ENCODE measurements around the gene PCBP2.

Gene PCBP2

GRCh38 chr12:53464685-53465418 is 12.9 kb downstream of the PCBP2 start:
- no peak for TF ChIP-seq ZFP30 (CRISPR knock-in tag; IDR thresholded peaks at IDR 0.05)
- no peak for TF ChIP-seq RARB (CRISPR knock-in tag; IDR thresholded peaks at IDR 0.05)
- peak; percentile 10; the same call in 2 of the 3 replicates for ATAC-seq

- TF ChIP-seq POU6F1 (CRISPR knock-in tag; IDR thresholded peaks at IDR 0.05; ENCODE audit: borderline replicate concordance, low read depth) (no peak), ZC3H10 (CRISPR knock-in tag; IDR thresholded peaks at IDR 0.05) (no peak), TCF4 (CRISPR knock-in tag; IDR thresholded peaks at IDR 0.05; ENCODE audit: borderline replicate concordance) (no peak), ZNF8 (CRISPR knock-in tag; IDR thresholded peaks at IDR 0.05) (no peak), BACH2 (CRISPR knock-in tag; IDR thresholded peaks at IDR 0.05; ENCODE audit: borderline replicate concordance) (no peak), ARNTL (CRISPR knock-in tag; IDR thresholded peaks at IDR 0.05; ENCODE audit: borderline replicate concordance, low read depth) (no peak), PATZ1 (CRISPR knock-in tag; IDR thresholded peaks at IDR 0.05; ENCODE audit: borderline replicate concordance) (no peak), ZNF70 (CRISPR knock-in tag; IDR thresholded peaks at IDR 0.05) (no peak), TSHZ2 (CRISPR knock-in tag; IDR thresholded peaks at IDR 0.05) (no peak), GLIS3 (CRISPR knock-in tag; IDR thresholded peaks at IDR 0.05) (no peak), CSRNP3 (CRISPR knock-in tag; IDR thresholded peaks at IDR 0.05) (no peak), ESRRG (CRISPR knock-in tag; IDR thresholded peaks at IDR 0.05) (no peak), TOX (CRISPR knock-in tag; IDR thresholded peaks at IDR 0.05; ENCODE audit: borderline replicate concordance) (no peak), ZFP30 (CRISPR knock-in tag; IDR thresholded peaks at IDR 0.05) (no peak), ZNF565 (CRISPR knock-in tag; conservative IDR thresholded peaks at IDR 0.05; ENCODE audit: low read depth) (no peak), ZFP3 (CRISPR knock-in tag; IDR thresholded peaks at IDR 0.05) (no peak)
- peak; percentile 9; the same call in 2 of the 3 replicates for ATAC-seq
Measured at GRCh38 chr12:53465679-53466078, 13.8 kb downstream of the PCBP2 start.

GRCh38 chr12:53466640-53467039 is 14.7 kb downstream of the PCBP2 start:
- TF ChIP-seq CSDC2 (CRISPR knock-in tag; IDR thresholded peaks at IDR 0.05) (no peak), TCF4 (CRISPR knock-in tag; IDR thresholded peaks at IDR 0.05; ENCODE audit: borderline replicate concordance) (no peak), PATZ1 (CRISPR knock-in tag; IDR thresholded peaks at IDR 0.05; ENCODE audit: borderline replicate concordance) (no peak), ESRRG (CRISPR knock-in tag; IDR thresholded peaks at IDR 0.05) (no peak), CREB5 (CRISPR knock-in tag; IDR thresholded peaks at IDR 0.05; ENCODE audit: low read depth) (no peak), ARNTL (CRISPR knock-in tag; IDR thresholded peaks at IDR 0.05; ENCODE audit: borderline replicate concordance, low read depth) (no peak), GLIS3 (CRISPR knock-in tag; IDR thresholded peaks at IDR 0.05) (no peak)
- no peak for ATAC-seq
